ENCODE results near the gene ZP1. TPM values are rescaled to one million over a fixed set of nuclear protein-coding genes. Genes with fewer than 3 reads are reported as not detected.

The ZP1 gene
- total and polyA plus RNA-seq, 2 of the 8 experiments (the other 6 are each of a cell fraction or from before 2014, with no cell fraction given), result not detected

- POLR2A ChIA-PET (ENCODE audit: partially characterized antibody), result interaction anchor here (0.6 kb wide), 1 partner anchor 79 kb away, joined by 3 read pairs; no protein-coding TSS in a partner anchor
- Histone ChIP-seq H3K79me2 (ENCODE audit: control insufficient read depth in 1 of 2, insufficient read depth in 2 of 2, low read length in 2 of 2) (no peaks in the 10 kb centered on the region), H2BK120ac (replicated peaks; ENCODE audit: low read depth, low read length) (no peak overlapping the region), H3K9me3 (ENCODE audit: insufficient read depth in 2 of 2, low read depth in 1 of 2, low read length in 1 of 2) (no peaks in the 10 kb centered on the region), H3K4me3 (ENCODE audit: extremely low read depth in 1 of 4, insufficient read depth in 2 of 4, low read depth in 3 of 4, low read length in 4 of 4) (no peak overlapping the region), H2AK5ac (ENCODE audit: low read depth, low read length) (no peak overlapping the region), H3K23ac (ENCODE audit: insufficient read length) (no peak overlapping the region), H4K8ac (ENCODE audit: extremely low read depth, insufficient read depth, low read length) (no peak overlapping the region), H4K91ac (replicated peaks; ENCODE audit: insufficient read length, low read length) (no peak overlapping the region), H4K20me1 (replicated peaks in 1 of 2; ENCODE audit: control insufficient read depth in 1 of 2, insufficient read depth in 2 of 2, low read length in 2 of 2) (peaks cover 0 to 2% of the 10 kb centered on the region in 2 experiments), H3K14ac (ENCODE audit: insufficient read length) (no peak overlapping the region), H3K4ac (replicated peaks; ENCODE audit: insufficient read length, low read depth, low read length) (no peak overlapping the region), H3K27me3 (replicated peaks in 1 of 4; ENCODE audit: control insufficient read depth in 3 of 4, extremely low read depth in 1 of 4, insufficient read depth in 3 of 4, low read length in 3 of 4) (no peaks in the 10 kb centered on the region; a peak in 1 of 7 replicates), H3K4me2 (ENCODE audit: insufficient read depth in 1 of 2, low read depth in 2 of 2, low read length in 2 of 2) (no peak overlapping the region), H3K18ac (ENCODE audit: extremely low read depth, low read length) (no peak overlapping the region), H3K79me1 (ENCODE audit: low read depth, low read length) (no peaks in the 10 kb centered on the region), H2BK5ac (ENCODE audit: low read depth, low read length) (no peak overlapping the region), H3K23me2 (ENCODE audit: low read depth, low read length) (no peaks in the 10 kb centered on the region), H3K56ac (replicated peaks; ENCODE audit: insufficient read length, low read depth, low read length) (no peak overlapping the region), H4K5ac (ENCODE audit: insufficient read length, low read depth, low read length) (no peak overlapping the region), H3K4me1 (replicated peaks in 1 of 4; ENCODE audit: control insufficient read depth in 3 of 4, insufficient read depth in 4 of 4, low read length in 3 of 4) (no peaks in the 10 kb centered on the region), H2BK12ac (ENCODE audit: low read depth, low read length) (no peak overlapping the region), H3K36me3 (ENCODE audit: control insufficient read depth in 2 of 4, insufficient read depth in 4 of 4, low read length in 3 of 4) (no peaks in the 10 kb centered on the region), H3K27ac (ENCODE audit: low read depth, low read length) (no peak overlapping the region), H2AFZ (ENCODE audit: low read length) (no peak overlapping the region), H2BK20ac (ENCODE audit: low read length) (no peak overlapping the region), H2BK15ac (ENCODE audit: low read length) (no peak overlapping the region), H3K9ac (replicated peaks in 1 of 4; ENCODE audit: extremely low read depth in 1 of 4, low read depth in 3 of 4, low read length in 3 of 4) (no peak overlapping the region)
- DNase-seq (ENCODE audit: low read depth in 1 of 2, low spot score in 2 of 2) (no peak), FAIRE-seq (no peak)
- WGBS, 2 experiments (ENCODE audit: extremely low coverage in 1 of 2, insufficient coverage in 1 of 2, insufficient read length in 1 of 2, insufficient replicate concordance in 2 of 2, low coverage in 1 of 2, low lambda C conversion rate in 2 of 2, missing lambda C conversion rate in 1 of 2), result 76% methylated on average over 6 of the region's 6 CpGs; no CpG with 5 or more reads in 1 of the 2 experiments
- CTCF ChIA-PET (ENCODE audit: partially characterized antibody), result interaction anchor here (0.6 to 18.0 kb wide), 4 partner anchors 50 to 71 kb away, joined by 4 to 522 read pairs (median 4); partner anchors contain the start of gene PRPF19
- no peak for TF ChIP-seq GABPA (IDR thresholded peaks at IDR 0.05; ENCODE audit: borderline replicate concordance, insufficient read depth, low read length)
- TF ChIP-seq ASH2L (IDR thresholded peaks at IDR 0.05; ENCODE audit: low read length), result no peak
- TF ChIP-seq CBX8 (IDR thresholded peaks at IDR 0.05; ENCODE audit: borderline replicate concordance, low read depth, low read length), result no peak
- TF ChIP-seq RBBP5 (IDR thresholded peaks at IDR 0.05; ENCODE audit: borderline replicate concordance, low read depth, low read length), result no peak
- no peak for TF ChIP-seq SAP30 (IDR thresholded peaks at IDR 0.05; ENCODE audit: insufficient read depth, insufficient replicate concordance, low read length)
- TF ChIP-seq MAFK (IDR thresholded peaks at IDR 0.05; ENCODE audit: low read depth, low read length), result no peak
Measured at GRCh38 chr11:60825790-60826189, 41.6 kb upstream of the ZP1 start.
